ENCODE data around the gene PPP2R3A. TPM values are rescaled to one million over a fixed set of nuclear protein-coding genes. Genes with fewer than 3 reads are reported as not detected.

PPP2R3A gene, protein sequence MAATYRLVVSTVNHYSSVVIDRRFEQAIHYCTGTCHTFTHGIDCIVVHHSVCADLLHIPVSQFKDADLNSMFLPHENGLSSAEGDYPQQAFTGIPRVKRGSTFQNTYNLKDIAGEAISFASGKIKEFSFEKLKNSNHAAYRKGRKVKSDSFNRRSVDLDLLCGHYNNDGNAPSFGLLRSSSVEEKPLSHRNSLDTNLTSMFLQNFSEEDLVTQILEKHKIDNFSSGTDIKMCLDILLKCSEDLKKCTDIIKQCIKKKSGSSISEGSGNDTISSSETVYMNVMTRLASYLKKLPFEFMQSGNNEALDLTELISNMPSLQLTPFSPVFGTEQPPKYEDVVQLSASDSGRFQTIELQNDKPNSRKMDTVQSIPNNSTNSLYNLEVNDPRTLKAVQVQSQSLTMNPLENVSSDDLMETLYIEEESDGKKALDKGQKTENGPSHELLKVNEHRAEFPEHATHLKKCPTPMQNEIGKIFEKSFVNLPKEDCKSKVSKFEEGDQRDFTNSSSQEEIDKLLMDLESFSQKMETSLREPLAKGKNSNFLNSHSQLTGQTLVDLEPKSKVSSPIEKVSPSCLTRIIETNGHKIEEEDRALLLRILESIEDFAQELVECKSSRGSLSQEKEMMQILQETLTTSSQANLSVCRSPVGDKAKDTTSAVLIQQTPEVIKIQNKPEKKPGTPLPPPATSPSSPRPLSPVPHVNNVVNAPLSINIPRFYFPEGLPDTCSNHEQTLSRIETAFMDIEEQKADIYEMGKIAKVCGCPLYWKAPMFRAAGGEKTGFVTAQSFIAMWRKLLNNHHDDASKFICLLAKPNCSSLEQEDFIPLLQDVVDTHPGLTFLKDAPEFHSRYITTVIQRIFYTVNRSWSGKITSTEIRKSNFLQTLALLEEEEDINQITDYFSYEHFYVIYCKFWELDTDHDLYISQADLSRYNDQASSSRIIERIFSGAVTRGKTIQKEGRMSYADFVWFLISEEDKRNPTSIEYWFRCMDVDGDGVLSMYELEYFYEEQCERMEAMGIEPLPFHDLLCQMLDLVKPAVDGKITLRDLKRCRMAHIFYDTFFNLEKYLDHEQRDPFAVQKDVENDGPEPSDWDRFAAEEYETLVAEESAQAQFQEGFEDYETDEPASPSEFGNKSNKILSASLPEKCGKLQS (N-terminal part only)
- total RNA-seq (under 1 TPM in 4 of 5 experiments, not detected in 1; 0.13 to 0.89 (median 0.59) TPM), polyA plus RNA-seq (under 1 TPM; 0.20 to 0.25 TPM), total RNA-seq (not detected)

DNA sequence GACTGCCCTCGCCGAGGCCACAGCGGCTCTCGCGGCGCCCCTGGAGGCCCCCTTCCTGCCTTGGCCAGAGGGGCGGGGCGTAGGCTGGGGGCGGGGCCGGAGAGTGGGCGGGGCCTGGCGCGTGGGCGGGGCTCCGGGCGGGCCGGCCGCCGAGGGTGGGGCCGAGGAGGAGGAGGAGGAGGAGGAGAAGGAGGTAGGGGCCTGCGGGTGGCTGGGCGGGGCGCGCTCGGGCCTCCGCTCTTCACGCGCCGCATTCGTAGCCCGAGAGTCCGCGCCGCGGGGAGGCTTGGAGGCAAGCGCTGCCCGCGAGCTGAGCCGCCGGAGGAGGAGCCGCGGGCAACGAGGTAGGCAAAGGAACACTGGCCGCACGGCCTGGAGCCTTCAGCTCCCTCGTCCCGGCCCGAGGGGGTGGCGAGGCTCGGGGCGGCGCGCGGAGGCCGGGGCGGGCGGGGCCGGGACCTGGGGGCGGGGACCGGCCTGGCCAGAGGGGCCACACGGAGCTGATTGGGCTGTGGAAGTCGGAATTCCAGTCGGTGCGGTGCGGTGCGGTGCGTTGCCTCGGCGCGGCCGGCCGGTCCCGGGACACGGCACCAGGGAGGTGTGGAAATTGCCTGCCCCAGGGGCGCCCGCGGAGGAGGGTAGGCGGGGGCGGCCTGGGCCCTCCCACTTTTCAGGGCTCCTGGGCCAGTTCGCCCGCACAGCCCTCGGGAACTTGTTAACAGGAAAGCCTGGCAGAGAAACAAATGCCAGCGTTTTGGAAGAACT, at the start of gene PPP2R3A:
PPP2R3A (plus strand) TSS at position 223 of the 765 bp plus-strand sequence. CDS start 35,771 bp downstream, outside the sequence.
- Histone ChIP-seq H3K4me1 (ENCODE audit: control insufficient read depth in 2 of 2, insufficient read depth in 2 of 2, low read length in 2 of 2) (peaks cover 5 to 7% of the 10 kb centered on the region in 2 donors), H3K4me3 (ENCODE audit: low read length) (peak within 1 kb of the TSS; percentile 37), H3K36me3 (ENCODE audit: control insufficient read depth in 2 of 3, insufficient read depth in 3 of 3, low read length in 3 of 3) (no peaks in the 10 kb centered on the region), H3K27ac (ENCODE audit: low read depth, low read length) (no peak within 1 kb of the TSS), H3K27me3 (ENCODE audit: control insufficient read depth in 2 of 2, insufficient read depth in 2 of 2, low read length in 2 of 2) (no peaks in the 10 kb centered on the region), H3K9me3 (ENCODE audit: control insufficient read depth in 2 of 3, low read length in 3 of 3) (no peaks in the 10 kb centered on the region)
- Mint-ChIP-seq H3K4me1 (peaks cover 9 to 19% (median 12%) of the 10 kb centered on the region in 7 donors), H3K27me3 (peaks cover 30 to 49% (median 41%) of the 10 kb centered on the region in 5 donors), H3K9me3 (peaks cover 0 to 22% (median 10%) of the 10 kb centered on the region in 11 donors), H3K36me3 (peaks cover 0 to 3% (median 0%) of the 10 kb centered on the region in 5 donors), H3K27ac (peak within 1 kb of the TSS in 6 of 9 donors; percentile 8 to 66 (median 40)), H3K4me3 (peak within 1 kb of the TSS; percentile 74 to 85 (median 81))
- ChIA-PET CTCF (no interaction called here), POLR2A (no interaction called here)
- intact Hi-C loops (cut with micrococcal nuclease): loop anchor here (2.0 to 10.0 kb wide), 4 partner anchors 227 to 1481 kb away; partner anchors contain the start of genes ANAPC13 (in 1 of the 2), CEP63 (in 1 of the 2), MSL2 (in 1 of the 2) and STAG1 (in 1 of the 2)
- ATAC-seq (peak; percentile 97), DNase-seq (peak; percentile 41 to 71 (median 59))

DNA sequence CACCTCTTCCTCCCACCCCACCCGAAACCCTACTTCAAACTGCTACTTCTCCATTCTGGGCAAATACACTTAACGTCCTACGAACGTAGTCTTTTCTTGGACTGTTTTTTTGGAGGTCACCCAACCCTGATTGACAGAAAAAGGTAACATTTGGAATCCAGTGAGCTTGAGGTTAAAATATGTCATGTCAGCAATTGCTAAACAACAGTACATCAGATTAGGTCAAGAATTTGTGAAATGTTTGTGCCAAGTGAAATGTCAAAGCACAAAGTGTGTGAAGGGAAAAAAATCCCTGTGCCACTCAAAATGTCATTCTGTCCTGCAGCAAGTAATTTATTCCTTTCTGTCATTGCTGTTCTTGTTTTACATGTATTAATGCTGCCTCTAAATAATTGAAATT, 49.2 kb upstream of the PPP2R3A start:
- no peaks in the 10 kb centered on the region for H3K4me1 Mint-ChIP-seq
- Histone ChIP-seq H3K27me3 (ENCODE audit: control insufficient read depth in 2 of 2, insufficient read depth in 2 of 2, low read length in 2 of 2) (no peaks in the 10 kb centered on the region), H3K27ac (ENCODE audit: low read depth, low read length) (no peak overlapping the region), H3K4me3 (ENCODE audit: low read length) (no peak overlapping the region), H3K4me1 (ENCODE audit: control insufficient read depth in 2 of 2, insufficient read depth in 2 of 2, low read length in 2 of 2) (no peaks in the 10 kb centered on the region), H3K9me3 (ENCODE audit: control insufficient read depth in 2 of 3, low read length in 3 of 3) (no peaks in the 10 kb centered on the region), H3K36me3 (ENCODE audit: control insufficient read depth in 2 of 3, insufficient read depth in 3 of 3, low read length in 3 of 3) (no peaks in the 10 kb centered on the region)
- DNase-seq (no peak), ATAC-seq (no peak)
- intact Hi-C loops (cut with micrococcal nuclease): no loop called here
- H3K36me3 Mint-ChIP-seq: no peaks in the 10 kb centered on the region
- peaks cover 0 to 6% (median 0%) of the 10 kb centered on the region in 11 donors for H3K9me3 Mint-ChIP-seq
- H3K27ac Mint-ChIP-seq: no peak overlapping the region
- ChIA-PET POLR2A (no interaction called here), CTCF (no interaction called here)
- no peak overlapping the region for H3K4me3 Mint-ChIP-seq
- peaks cover 0 to 23% (median 3%) of the 10 kb centered on the region in 5 donors for H3K27me3 Mint-ChIP-seq

DNA sequence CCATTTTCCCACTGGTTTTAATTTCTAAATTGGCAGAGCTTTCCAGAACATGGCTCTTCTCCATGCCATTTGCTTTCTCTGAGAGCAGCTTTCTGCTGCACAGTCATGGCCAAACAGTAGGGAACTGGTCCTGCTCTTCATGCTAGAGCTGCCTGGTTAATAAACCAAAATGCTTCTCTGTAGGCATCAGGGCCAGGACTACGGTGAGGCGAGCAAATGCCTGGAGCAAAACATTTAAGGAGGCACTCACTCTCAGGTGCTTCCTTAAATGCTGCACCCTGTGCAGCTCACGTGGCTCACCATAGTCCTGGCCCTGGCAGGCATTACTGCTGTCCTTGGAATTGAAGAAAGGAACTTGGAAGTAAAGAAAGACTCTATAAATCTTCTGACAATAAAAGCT, 48.5 kb upstream of the PPP2R3A start:
- intact Hi-C loops (cut with micrococcal nuclease): no loop called here
- POLR2A ChIA-PET: no interaction called here
- peaks cover 0 to 23% (median 3%) of the 10 kb centered on the region in 5 donors for H3K27me3 Mint-ChIP-seq
- Histone ChIP-seq H3K27me3 (ENCODE audit: control insufficient read depth in 2 of 2, insufficient read depth in 2 of 2, low read length in 2 of 2) (no peaks in the 10 kb centered on the region), H3K9me3 (ENCODE audit: control insufficient read depth in 2 of 3, low read length in 3 of 3) (no peaks in the 10 kb centered on the region), H3K27ac (ENCODE audit: low read depth, low read length) (no peak overlapping the region), H3K4me3 (ENCODE audit: low read length) (no peak overlapping the region), H3K36me3 (ENCODE audit: control insufficient read depth in 2 of 3, insufficient read depth in 3 of 3, low read length in 3 of 3) (no peaks in the 10 kb centered on the region), H3K4me1 (ENCODE audit: control insufficient read depth in 2 of 2, insufficient read depth in 2 of 2, low read length in 2 of 2) (no peaks in the 10 kb centered on the region)
- H3K27ac Mint-ChIP-seq: no peak overlapping the region
- ATAC-seq (no peak), DNase-seq (no peak)
- CTCF ChIA-PET: no interaction called here
- peaks cover 0 to 6% (median 0%) of the 10 kb centered on the region in 11 donors for H3K9me3 Mint-ChIP-seq
- no peak overlapping the region for H3K4me3 Mint-ChIP-seq
- H3K4me1 Mint-ChIP-seq: no peaks in the 10 kb centered on the region
- H3K36me3 Mint-ChIP-seq: no peaks in the 10 kb centered on the region

DNA sequence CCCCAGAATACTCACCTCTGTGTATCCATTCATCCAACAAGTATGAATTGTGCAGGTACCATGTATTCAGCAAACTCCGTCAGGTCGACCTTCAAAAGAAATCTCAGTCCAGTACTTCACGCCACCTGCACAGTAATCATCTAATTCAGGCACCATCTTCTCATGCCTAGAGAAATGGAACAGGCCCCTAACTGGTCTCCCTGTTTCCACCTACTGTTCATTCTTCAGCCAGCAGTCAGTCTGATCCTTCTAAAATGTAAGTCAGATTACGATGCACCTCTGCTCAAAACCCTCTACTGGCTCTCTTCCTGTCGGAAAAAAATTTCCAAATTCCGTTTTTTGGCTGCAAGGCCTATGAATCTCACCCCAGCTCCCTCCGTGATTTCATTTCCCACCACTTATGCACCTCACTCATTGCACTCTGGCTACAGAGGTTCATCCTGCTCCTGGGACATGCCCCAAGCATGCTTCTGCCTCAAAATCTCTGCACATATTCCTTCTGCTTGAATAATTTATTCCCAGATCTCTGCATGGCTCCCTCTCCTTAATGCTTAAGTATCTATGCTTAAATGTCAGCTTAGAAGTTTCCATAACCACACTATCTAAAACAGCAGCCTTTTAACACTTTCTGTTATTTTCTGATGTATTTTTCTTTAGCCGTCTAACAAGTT, 47.5 kb upstream of the PPP2R3A start:
- H3K27ac ChIP-seq (ENCODE audit: low read depth, low read length): no peak overlapping the region
- DNase-seq: no peak
- no peaks in the 10 kb centered on the region for H3K36me3 Mint-ChIP-seq
- no peak overlapping the region for H3K4me3 ChIP-seq (ENCODE audit: low read length)
- ChIA-PET POLR2A (no interaction called here), CTCF (no interaction called here)
- peaks cover 0 to 6% (median 0%) of the 10 kb centered on the region in 11 donors for H3K9me3 Mint-ChIP-seq
- H3K9me3 ChIP-seq (ENCODE audit: control insufficient read depth in 2 of 3, low read length in 3 of 3): no peaks in the 10 kb centered on the region
- intact Hi-C loops (cut with micrococcal nuclease): no loop called here
- ATAC-seq: no peak
- peaks cover 0 to 23% (median 3%) of the 10 kb centered on the region in 5 donors for H3K27me3 Mint-ChIP-seq
- H3K27ac Mint-ChIP-seq: no peak overlapping the region
- no peaks in the 10 kb centered on the region for H3K4me1 ChIP-seq (ENCODE audit: control insufficient read depth in 2 of 2, insufficient read depth in 2 of 2, low read length in 2 of 2)
- no peaks in the 10 kb centered on the region for H3K4me1 Mint-ChIP-seq
- no peaks in the 10 kb centered on the region for H3K27me3 ChIP-seq (ENCODE audit: control insufficient read depth in 2 of 2, insufficient read depth in 2 of 2, low read length in 2 of 2)
- no peaks in the 10 kb centered on the region for H3K36me3 ChIP-seq (ENCODE audit: control insufficient read depth in 2 of 3, insufficient read depth in 3 of 3, low read length in 3 of 3)
- H3K4me3 Mint-ChIP-seq: no peak overlapping the region

DNA sequence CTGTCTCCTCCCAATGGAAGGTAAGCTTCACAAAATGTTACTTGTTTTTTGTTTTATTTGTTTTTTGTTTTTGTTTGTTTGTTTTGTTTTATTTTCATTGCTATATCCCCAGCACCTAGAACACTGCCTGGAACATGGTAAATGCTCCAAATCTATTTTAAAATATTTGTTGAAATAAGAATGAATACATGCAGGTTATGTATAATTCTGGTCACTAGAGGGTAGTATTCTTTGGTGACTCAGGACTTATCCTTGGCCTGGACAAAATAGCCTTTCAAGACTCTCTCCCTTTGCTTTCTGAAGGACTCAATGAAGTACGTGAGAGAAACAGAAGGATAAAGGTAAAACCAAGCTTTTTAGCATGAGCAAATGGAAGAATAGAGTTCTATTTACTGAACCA, 46.9 kb upstream of the PPP2R3A start:
- Mint-ChIP-seq H3K4me1 (no peaks in the 10 kb centered on the region), H3K4me3 (no peak overlapping the region), H3K27ac (no peak overlapping the region), H3K27me3 (peaks cover 0 to 23% (median 3%) of the 10 kb centered on the region in 5 donors), H3K9me3 (peaks cover 0 to 6% (median 0%) of the 10 kb centered on the region in 11 donors), H3K36me3 (no peaks in the 10 kb centered on the region)
- Histone ChIP-seq H3K36me3 (ENCODE audit: control insufficient read depth in 2 of 3, insufficient read depth in 3 of 3, low read length in 3 of 3) (no peaks in the 10 kb centered on the region), H3K4me3 (ENCODE audit: low read length) (no peak overlapping the region), H3K27me3 (ENCODE audit: control insufficient read depth in 2 of 2, insufficient read depth in 2 of 2, low read length in 2 of 2) (no peaks in the 10 kb centered on the region), H3K9me3 (ENCODE audit: control insufficient read depth in 2 of 3, low read length in 3 of 3) (no peaks in the 10 kb centered on the region), H3K4me1 (ENCODE audit: control insufficient read depth in 2 of 2, insufficient read depth in 2 of 2, low read length in 2 of 2) (no peaks in the 10 kb centered on the region), H3K27ac (ENCODE audit: low read depth, low read length) (no peak overlapping the region)
- intact Hi-C loops (cut with micrococcal nuclease): no loop called here
- CTCF ChIA-PET: no interaction called here
- POLR2A ChIA-PET: no interaction called here
- ATAC-seq (no peak), DNase-seq (no peak)

Measured in naive thymus-derived CD4-positive, alpha-beta T cell (primary cell).